IPS-15b (cell line): Measurements from ENCODE around the gene CEP131.

Source experiments
- H3K27me3 ChIP-seq: one replicate; pipeline ENCODE4 v1.6.1; 2013; ENCODE audit warnings: low read length; ENCODE audit not compliant: control insufficient read depth, insufficient read depth
- H3K36me3 ChIP-seq: one replicate; pipeline ENCODE4 v1.6.1; 2013; ENCODE audit warnings: low read length; ENCODE audit not compliant: control insufficient read depth, insufficient read depth
- H3K4me1 ChIP-seq: one replicate; pipeline ENCODE4 v1.6.1; 2013; ENCODE audit warnings: mild to moderate bottlenecking, low read length; ENCODE audit not compliant: control insufficient read depth, insufficient read depth
- H3K4me3 ChIP-seq: one replicate; pipeline ENCODE4 v1.5.1; 2013; ENCODE audit warnings: low read depth, low read length
- H3K9ac ChIP-seq: one replicate; pipeline ENCODE4 v1.6.1; 2013; ENCODE audit warnings: low read depth, mild to moderate bottlenecking, low read length
- H3K9me3 ChIP-seq: one replicate; pipeline ENCODE4 v1.6.1; 2013; ENCODE audit warnings: mild to moderate bottlenecking, low read length; ENCODE audit not compliant: control insufficient read depth, insufficient read depth

The CEP131 gene

DNA sequence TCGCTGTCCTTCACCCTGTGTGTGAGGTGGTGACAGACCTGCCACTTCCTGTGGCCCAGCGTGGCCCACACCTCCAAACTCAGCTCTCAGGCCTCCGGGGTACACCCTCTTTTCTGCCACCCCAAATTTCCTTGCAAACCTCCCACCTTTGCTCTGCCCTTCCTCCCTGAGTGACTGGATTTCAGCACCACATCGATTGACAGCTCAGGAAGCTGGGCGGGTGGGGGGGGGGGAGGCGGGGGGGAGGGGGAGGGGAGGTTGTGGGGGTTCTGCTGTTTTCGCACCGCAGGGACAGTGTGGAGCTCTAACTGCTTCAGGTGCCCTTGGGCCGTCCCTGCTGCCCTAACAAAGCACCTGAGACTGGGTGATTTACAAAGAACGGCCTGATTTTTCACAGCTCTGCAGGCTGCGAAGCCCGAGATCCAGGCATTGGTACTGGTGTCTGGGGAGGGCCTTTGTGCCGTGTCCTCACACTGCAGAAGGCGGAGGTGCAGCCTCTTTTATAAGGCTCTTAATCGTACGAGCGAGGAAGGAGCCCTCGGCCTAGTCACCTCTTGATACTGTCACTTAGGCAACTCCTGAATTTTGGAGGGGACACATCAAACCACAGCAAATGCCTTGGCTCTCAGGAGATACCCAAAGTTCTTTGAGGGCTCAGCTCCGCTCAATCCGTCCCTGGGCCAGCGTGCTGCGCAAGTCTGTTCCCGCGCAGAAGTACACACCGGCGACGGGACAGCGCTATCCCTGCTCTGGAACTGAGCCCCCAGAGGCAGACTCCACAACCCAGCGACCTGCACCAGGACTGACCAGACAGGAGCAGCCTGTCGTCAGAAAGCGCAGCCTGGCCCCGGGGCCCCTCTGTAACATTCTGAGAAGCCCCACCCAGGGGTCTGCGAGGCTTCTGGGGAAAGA, 19.9 kb upstream of the CEP131 start:
- Histone ChIP-seq H3K4me1 (peaks cover 5% of the 10 kb centered on the region), H3K36me3 (peaks cover 5% of the 10 kb centered on the region), H3K4me3 (no peak overlapping the region), H3K9me3 (no peaks in the 10 kb centered on the region), H3K27me3 (no peaks in the 10 kb centered on the region), H3K9ac (no peak overlapping the region)

DNA sequence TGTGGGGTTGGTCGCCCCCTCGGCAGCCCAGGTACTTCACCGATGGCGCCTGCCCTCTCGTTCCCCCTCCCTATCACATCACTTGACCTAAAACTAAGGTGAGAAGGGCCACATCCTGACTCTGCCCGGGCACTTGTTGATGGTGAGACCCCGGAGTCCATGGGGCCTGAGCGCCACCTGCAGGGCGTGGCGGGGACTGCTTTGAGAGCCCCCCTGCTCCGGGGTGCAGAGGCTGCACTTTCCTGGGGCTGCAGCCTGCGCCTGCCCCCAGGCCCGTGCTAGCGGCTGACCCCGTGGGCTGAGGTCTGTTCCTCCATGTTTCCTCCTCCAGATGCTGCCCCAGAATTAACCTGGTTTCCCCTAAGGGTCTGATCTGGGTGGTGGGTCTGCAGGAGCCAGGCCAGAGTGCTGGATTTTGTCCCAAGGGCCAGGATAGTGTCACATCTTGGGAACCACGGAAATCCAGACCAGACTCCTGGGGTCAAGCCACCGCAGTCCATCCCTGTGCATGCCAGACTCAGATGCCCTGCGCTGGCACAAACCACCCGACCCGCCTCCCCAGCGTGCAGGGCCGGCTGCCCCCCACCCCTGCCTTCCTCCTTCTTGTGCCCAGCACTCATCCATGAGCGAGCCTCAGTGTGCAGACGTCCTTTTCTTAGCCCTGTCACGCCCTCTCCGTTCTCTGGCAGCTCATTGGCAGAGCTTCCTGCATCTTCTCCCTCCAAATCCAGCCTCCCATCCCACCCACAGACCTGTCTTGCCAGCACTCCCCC, 19.1 kb upstream of the CEP131 start:
- H3K27me3 ChIP-seq: no peaks in the 10 kb centered on the region
- no peak overlapping the region for H3K9ac ChIP-seq
- H3K4me1 ChIP-seq: peaks cover 5% of the 10 kb centered on the region
- H3K36me3 ChIP-seq: peaks cover 5% of the 10 kb centered on the region
- no peaks in the 10 kb centered on the region for H3K9me3 ChIP-seq
- no peak overlapping the region for H3K4me3 ChIP-seq

DNA sequence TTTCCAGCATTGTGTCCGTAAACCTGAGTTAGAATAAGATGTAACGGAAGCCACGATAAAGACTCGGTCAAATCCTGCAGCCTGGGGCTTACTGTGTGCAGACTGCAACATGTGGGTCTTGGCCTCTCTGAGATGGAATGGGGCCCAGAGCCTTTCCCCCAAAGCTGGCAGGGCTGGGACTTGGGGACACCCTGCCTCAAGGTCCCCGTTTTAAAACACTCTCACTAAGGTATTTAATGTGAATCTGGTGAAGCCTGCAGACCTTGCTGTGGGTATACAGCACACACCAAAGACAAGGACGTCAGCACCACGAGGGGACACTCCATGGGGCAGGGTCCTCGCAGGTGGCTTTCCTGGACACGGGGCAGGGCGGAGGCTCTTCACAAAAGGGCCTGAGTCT, 18.4 kb upstream of the CEP131 start:
- peaks cover 5% of the 10 kb centered on the region for H3K4me1 ChIP-seq

DNA sequence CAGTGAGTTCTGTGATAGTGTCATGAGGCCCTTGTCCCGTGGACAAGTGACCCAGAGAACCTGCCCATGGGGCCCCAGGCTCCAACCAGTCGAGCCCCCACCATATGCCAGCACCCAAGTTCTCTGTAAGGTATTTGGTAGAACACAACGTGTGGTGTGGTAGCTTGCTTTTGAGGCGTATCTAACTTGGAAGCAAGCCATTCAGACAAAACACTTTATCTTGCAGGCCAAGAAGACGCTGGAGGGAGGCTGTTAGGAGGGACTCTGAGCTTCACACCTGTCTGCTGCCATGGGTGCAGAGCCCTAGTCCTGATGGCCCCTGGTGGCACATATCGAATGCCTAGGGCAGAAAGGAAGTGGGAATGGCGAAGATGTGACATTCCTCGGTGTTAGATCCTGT, 18.0 kb upstream of the CEP131 start:
- H3K4me1 ChIP-seq: peaks cover 5% of the 10 kb centered on the region
- H3K9me3 ChIP-seq: no peaks in the 10 kb centered on the region
- no peaks in the 10 kb centered on the region for H3K27me3 ChIP-seq
- H3K4me3 ChIP-seq: no peak overlapping the region
- H3K9ac ChIP-seq: no peak overlapping the region
- peaks cover 5% of the 10 kb centered on the region for H3K36me3 ChIP-seq

More for the DNA sequence above, 18.4 kb upstream of the CEP131 start:
- Histone ChIP-seq H3K9me3 (no peaks in the 10 kb centered on the region), H3K27me3 (no peaks in the 10 kb centered on the region), H3K9ac (no peak overlapping the region), H3K4me3 (no peak overlapping the region), H3K36me3 (peaks cover 5% of the 10 kb centered on the region)

DNA sequence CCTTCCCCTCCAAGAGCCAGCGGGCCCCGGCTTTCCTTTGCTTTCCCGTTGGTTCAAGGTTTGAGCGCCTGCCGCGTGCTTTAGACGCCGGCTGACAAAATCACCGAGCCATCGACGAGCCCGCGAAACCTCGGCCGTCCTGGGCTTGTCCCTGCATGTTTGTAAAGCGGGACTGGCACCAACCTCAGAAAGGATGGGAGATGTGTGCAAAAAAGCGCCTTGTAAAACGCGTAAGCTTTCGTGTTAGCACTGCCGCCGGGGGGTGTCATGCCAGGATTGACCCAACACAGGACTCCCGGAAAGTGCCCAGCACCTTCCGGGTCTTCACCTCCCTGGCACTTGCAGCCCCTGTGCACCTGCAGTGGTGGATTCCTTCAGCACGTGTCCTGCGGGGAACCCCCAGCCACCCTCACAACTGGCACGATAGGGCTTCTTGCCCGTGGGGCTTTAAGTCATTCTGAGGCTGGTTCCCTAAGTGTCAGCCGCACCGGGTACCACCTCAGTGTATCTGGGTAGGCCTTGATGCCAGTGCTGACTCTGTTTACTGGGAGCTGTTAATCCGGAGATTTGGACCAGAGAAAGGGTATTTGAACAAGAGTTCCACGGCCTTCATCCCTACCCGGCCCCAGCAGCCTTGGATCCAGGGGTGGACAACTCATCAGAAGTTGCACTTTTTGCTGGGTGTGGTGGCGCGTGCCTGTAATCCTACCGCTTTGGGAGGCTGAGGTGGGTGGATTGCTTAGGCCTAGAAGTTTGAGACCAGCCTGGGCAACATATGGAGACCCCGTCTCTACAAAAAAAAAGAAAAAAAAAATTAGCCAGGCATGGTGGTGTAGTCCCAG, 17.2 kb upstream of the CEP131 start:
- peak overlapping the region; percentile 75 for H3K4me3 ChIP-seq
- no peaks in the 10 kb centered on the region for H3K27me3 ChIP-seq
- H3K4me1 ChIP-seq: peaks cover 5% of the 10 kb centered on the region
- H3K36me3 ChIP-seq: peaks cover 5% of the 10 kb centered on the region
- H3K9ac ChIP-seq: peak overlapping the region; percentile 41
- no peaks in the 10 kb centered on the region for H3K9me3 ChIP-seq

DNA sequence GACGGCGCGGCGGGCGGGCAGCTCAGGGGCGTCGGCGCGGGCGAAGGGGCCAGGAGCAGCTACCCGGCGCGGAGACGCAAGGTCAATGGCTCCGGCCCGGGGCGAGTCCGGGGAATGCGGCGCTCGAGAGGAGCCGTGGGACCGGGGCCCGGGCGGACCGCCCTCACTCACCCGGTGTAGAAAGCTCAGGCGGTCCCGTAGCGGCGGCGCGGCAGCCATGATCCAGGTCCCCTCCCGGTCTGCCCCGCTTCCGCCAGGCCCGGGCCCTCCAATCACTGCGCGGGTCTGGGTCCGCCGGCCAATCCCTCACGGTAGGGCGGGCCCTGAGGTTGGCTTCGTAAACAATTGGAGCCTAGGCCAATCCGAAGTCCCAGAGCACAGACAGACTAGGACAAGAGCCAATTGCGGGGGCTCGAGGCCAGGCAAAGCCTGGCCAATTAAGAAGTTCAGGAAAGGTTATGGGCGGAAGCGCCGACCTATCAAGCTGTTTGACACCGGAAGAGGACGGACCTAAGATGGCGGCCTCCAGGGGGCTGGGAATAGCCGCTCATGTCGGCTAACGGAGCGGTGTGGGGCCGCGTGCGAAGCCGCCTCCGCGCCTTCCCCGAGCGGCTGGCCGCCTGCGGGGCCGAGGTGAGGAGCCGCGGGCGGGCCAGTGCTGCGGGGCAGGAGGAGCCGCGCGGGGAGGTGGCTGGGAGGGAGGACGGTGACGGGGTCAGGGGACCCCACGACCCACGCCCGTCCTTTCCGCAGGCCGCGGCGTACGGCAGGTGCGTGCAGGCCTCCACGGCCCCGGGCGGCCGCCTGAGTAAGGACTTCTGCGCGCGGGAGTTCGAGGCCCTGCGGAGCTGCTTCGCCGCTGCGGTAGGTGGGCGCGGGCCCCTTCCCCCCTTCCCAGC, 16.3 kb upstream of the CEP131 start, which contains the start of the genes NDUFAF8 and TEPSIN:
Gene NDUFAF8 (plus strand): TSS at position 504 of the 899 bp plus-strand sequence. CDS start 46 bp downstream, at position 550.
Gene TEPSIN (minus strand): TSS at position 241 of the 899 bp plus-strand sequence. CDS start 22 bp downstream, at position 219.
- H3K9me3 ChIP-seq: no peaks in the 10 kb centered on the region
- no peaks in the 10 kb centered on the region for H3K27me3 ChIP-seq
- H3K36me3 ChIP-seq: peaks cover 5% of the 10 kb centered on the region
- peak within 1 kb of the TSS; percentile 60 for H3K9ac ChIP-seq
- peaks cover 5% of the 10 kb centered on the region for H3K4me1 ChIP-seq
- peak within 1 kb of the TSS; percentile 75 for H3K4me3 ChIP-seq

DNA sequence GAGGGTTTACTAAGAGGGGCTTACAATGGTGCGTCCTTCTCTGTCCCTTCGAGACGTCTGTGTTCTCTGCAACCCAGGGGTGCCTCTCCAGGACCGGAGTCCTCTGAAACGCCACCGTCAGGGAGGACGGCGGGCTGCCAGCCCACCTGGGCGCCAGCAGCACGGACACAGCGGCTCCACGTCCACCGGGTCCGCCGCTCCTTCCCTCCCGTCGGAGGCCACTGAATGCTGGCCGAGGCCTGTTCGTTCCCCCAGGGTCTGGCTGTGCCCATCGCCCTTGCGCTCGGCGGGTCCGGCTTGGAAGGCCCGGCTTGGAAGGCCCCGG, 15.7 kb upstream of the CEP131 start:
- H3K4me1 ChIP-seq: peaks cover 5% of the 10 kb centered on the region
- H3K9me3 ChIP-seq: no peaks in the 10 kb centered on the region
- H3K9ac ChIP-seq: peak overlapping the region; percentile 60
- peaks cover 7% of the 10 kb centered on the region for H3K36me3 ChIP-seq
- peak overlapping the region; percentile 72 for H3K4me3 ChIP-seq
- H3K27me3 ChIP-seq: no peaks in the 10 kb centered on the region

DNA sequence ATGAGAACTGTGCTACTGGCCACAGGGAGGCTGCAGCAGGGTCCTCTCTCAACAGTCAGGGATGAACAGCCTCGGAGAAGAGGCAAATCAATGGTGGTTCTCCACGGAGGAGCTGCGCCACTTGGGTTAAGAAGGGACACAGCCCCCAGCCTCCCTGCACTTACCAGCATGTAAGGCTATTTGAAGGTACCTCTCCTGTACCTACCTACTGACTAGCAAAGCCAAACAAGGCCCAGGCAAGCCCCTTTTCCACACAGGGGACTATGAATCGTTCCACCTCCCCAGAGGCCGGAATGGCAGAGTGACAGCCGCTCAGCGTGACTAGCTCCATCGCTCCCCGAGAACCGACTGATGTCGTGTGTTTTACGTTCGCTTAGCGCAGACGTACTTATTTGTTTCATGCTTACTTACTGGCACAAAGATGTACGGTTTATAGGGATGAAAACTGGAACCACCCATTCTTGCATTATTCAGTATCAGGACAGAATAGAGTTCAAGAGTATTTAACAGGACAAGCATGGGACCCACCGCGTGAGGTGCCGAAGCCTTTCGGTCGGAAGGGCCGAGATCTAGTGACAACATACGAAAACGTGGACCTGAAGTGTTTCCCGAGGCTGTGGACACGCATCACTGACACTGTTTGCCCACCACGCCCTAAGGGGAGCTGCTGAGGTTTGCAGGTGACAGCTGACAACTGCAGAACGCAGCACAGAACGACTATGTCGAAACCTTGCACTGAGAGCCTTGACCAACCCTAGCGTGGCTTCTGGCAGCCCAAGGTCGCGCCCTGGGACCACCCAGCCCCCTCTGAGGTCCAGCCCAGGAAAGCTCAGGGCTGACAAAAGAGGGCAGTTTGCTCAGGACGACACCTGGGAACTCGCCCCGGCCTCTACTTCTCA, 15.1 kb upstream of the CEP131 start:
- Histone ChIP-seq H3K9me3 (no peaks in the 10 kb centered on the region), H3K4me1 (peaks cover 3% of the 10 kb centered on the region), H3K9ac (peak overlapping the region; percentile 60), H3K36me3 (peaks cover 10% of the 10 kb centered on the region), H3K27me3 (no peaks in the 10 kb centered on the region), H3K4me3 (peak overlapping the region; percentile 72)

DNA sequence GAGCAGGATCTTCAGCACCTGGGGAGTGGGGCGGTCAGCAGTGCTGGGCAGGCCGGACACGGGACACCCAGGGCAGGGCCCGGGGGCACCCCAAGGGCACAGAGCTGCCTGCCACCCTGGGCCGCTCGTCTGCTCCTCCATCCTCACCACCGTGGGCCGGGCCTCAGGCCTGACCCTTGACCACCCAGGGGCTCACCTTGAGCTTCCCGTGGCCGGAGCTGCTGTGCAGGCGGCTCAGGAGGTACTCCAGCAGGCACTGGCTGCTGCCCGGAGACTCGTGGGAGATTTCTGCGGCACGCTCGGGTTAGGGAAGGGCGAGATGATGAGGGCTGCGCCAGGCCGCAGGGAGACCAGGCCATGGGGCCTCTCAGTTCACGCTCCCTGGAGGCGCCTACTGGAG, 14.0 kb upstream of the CEP131 start:
- Histone ChIP-seq H3K4me1 (no peaks in the 10 kb centered on the region), H3K4me3 (no peak overlapping the region), H3K36me3 (peaks cover 15% of the 10 kb centered on the region), H3K27me3 (no peaks in the 10 kb centered on the region), H3K9ac (no peak overlapping the region), H3K9me3 (no peaks in the 10 kb centered on the region)
